Measurements from ENCODE around the gene INTS6.

DNA sequence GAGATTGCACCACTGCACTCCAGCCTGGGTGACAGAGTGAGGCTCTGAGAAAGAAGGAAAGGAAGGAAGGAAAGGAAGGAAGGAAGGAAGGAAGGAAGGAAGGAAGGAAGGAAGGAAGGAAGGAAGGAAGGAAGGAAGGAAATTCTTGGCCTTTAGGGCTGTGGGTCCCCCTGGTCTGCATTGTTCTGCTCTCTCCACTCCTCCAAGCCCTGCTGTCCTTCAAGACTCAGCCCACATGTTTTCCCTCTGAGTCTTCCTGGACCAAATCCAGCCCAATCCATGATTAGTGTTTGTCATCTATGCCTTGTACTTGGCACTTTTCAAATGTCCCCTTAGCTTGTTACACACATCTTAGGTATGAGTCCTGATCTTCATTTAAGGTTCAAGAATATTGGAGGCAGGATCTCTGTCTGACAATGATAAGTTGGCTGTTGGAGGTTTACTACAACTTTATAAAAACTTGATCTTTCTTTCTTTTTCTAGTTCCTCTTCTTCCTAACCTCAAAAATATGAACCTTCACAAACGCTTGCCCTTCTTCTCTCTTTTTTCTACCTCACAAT is 48.8 kb upstream of the INTS6 start:
- TF ChIP-seq, protein P1, sequence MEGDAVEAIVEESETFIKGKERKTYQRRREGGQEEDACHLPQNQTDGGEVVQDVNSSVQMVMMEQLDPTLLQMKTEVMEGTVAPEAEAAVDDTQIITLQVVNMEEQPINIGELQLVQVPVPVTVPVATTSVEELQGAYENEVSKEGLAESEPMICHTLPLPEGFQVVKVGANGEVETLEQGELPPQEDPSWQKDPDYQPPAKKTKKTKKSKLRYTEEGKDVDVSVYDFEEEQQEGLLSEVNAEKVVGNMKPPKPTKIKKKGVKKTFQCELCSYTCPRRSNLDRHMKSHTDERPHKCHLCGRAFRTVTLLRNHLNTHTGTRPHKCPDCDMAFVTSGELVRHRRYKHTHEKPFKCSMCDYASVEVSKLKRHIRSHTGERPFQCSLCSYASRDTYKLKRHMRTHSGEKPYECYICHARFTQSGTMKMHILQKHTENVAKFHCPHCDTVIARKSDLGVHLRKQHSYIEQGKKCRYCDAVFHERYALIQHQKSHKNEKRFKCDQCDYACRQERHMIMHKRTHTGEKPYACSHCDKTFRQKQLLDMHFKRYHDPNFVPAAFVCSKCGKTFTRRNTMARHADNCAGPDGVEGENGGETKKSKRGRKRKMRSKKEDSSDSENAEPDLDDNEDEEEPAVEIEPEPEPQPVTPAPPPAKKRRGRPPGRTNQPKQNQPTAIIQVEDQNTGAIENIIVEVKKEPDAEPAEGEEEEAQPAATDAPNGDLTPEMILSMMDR (conservative IDR thresholded peaks at IDR 0.05), result no peak
- TF ChIP-seq EZH2 (IDR thresholded peaks at IDR 0.05; ENCODE audit: low read depth), result no peak
